ENCODE results near the gene ACAP2.

DNA sequence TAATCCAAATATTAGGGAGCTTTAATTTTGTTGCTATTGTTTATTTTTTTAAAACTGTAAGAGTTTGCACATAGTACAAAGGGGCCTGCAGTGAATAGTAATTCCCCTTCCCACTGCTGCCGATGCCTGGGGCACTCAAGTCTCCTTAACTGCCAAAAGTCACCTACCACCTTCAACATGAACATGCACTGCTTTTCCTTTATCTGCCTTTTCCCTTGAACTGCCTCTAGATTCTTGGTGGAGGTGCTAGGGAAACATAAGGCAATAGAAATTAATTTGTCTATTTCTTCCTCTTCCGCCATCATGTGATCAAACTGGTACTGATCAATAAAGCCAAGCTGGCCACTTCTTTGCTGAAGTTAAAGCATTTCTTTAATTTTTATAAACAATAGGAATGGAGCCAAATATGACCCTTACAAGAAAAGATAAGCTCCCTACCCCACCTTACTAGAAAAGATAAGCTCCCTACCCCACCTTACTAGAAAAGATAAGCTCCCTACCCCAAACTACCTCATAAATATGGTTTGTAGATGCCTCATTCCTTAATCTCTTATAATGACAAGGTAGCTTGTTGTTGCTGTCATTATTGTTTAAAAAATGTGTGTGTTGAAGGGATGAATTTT lies 17.4 kb upstream of the ACAP2 start:
- TF ChIP-seq, protein P1, sequence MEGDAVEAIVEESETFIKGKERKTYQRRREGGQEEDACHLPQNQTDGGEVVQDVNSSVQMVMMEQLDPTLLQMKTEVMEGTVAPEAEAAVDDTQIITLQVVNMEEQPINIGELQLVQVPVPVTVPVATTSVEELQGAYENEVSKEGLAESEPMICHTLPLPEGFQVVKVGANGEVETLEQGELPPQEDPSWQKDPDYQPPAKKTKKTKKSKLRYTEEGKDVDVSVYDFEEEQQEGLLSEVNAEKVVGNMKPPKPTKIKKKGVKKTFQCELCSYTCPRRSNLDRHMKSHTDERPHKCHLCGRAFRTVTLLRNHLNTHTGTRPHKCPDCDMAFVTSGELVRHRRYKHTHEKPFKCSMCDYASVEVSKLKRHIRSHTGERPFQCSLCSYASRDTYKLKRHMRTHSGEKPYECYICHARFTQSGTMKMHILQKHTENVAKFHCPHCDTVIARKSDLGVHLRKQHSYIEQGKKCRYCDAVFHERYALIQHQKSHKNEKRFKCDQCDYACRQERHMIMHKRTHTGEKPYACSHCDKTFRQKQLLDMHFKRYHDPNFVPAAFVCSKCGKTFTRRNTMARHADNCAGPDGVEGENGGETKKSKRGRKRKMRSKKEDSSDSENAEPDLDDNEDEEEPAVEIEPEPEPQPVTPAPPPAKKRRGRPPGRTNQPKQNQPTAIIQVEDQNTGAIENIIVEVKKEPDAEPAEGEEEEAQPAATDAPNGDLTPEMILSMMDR (IDR thresholded peaks at IDR 0.05; ENCODE audit: low read depth, low read length, missing input control): no peak
- no peak for TF ChIP-seq NR2F2 (IDR thresholded peaks at IDR 0.05)
- no peak for TF ChIP-seq YY1 (IDR thresholded peaks at IDR 0.05)
- no peak for TF ChIP-seq SP1 (IDR thresholded peaks at IDR 0.05)
- TF ChIP-seq TAF1 (conservative IDR thresholded peaks at IDR 0.05): no peak
- no peak for TF ChIP-seq RAD21 (IDR thresholded peaks at IDR 0.05)
- TF ChIP-seq, protein P2, sequence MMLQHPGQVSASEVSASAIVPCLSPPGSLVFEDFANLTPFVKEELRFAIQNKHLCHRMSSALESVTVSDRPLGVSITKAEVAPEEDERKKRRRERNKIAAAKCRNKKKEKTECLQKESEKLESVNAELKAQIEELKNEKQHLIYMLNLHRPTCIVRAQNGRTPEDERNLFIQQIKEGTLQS (IDR thresholded peaks at IDR 0.05): no peak
- TF ChIP-seq, protein P3, sequence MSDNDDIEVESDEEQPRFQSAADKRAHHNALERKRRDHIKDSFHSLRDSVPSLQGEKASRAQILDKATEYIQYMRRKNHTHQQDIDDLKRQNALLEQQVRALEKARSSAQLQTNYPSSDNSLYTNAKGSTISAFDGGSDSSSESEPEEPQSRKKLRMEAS (IDR thresholded peaks at IDR 0.05): no peak

Data from liver (tissue), 3 donors.